SK-N-MC (cell line): ENCODE data around the gene CDH9.

ENCODE experiments used
- DNase-seq: peaks from one replicate; pipeline ENCODE4 v3.0.0-alpha.2; 2011; ENCODE audit warnings: low read depth, low spot score
- H3K27ac ChIP-seq: fragments of 200-600 bp; sonication (generic); 2 replicates; pipeline ENCODE4 v1.5.1; 2016; ENCODE audit warnings: mixed run types
- H3K36me3 ChIP-seq: fragments of 200-600 bp; sonication (generic); 2 replicates; pipeline ENCODE4 v1.6.1; 2017; ENCODE audit warnings: antibody characterized with exemption, low read length, mixed read lengths; ENCODE audit not compliant: insufficient read depth
- H3K4me3 ChIP-seq: fragments of 200-600 bp; sonication (generic); 2 replicates; pipeline ENCODE4 v1.5.1; 2016
- H3K9ac ChIP-seq: fragments of 200-600 bp; sonication (generic); 2 replicates; pipeline ENCODE4 v1.8.0; 2017; ENCODE audit warnings: mixed run types, mixed read lengths; ENCODE audit not compliant: insufficient read length
- H3K9me3 ChIP-seq: fragments of 200-600 bp; sonication (generic); 2 replicates; pipeline ENCODE4 v1.6.1; 2017; ENCODE audit warnings: low read depth, mild to moderate bottlenecking, antibody characterized with exemption, low read length, moderate library complexity, mixed read lengths
- EZH2 ChIP-seq: fragments of 200-600 bp; sonication (generic); IDR thresholded peaks from one replicate; pipeline ENCODE4 v1.6.1; 2017; ENCODE audit warnings: antibody characterized with exemption
- FOXP2 ChIP-seq: optimal IDR thresholded peaks from 2 replicates; pipeline ENCODE3; 2011; ENCODE audit warnings: mild to moderate bottlenecking, moderate library complexity; ENCODE audit not compliant: insufficient read depth; ENCODE audit errors: extremely low read length, control extremely low read depth
- POLR2AphosphoS5 ChIP-seq: IDR thresholded peaks from 2 replicates; pipeline ENCODE4 v1.6.1; 2012; ENCODE audit warnings: mild to moderate bottlenecking, low read depth, low read length, borderline replicate concordance

CDH9 gene

DNA sequence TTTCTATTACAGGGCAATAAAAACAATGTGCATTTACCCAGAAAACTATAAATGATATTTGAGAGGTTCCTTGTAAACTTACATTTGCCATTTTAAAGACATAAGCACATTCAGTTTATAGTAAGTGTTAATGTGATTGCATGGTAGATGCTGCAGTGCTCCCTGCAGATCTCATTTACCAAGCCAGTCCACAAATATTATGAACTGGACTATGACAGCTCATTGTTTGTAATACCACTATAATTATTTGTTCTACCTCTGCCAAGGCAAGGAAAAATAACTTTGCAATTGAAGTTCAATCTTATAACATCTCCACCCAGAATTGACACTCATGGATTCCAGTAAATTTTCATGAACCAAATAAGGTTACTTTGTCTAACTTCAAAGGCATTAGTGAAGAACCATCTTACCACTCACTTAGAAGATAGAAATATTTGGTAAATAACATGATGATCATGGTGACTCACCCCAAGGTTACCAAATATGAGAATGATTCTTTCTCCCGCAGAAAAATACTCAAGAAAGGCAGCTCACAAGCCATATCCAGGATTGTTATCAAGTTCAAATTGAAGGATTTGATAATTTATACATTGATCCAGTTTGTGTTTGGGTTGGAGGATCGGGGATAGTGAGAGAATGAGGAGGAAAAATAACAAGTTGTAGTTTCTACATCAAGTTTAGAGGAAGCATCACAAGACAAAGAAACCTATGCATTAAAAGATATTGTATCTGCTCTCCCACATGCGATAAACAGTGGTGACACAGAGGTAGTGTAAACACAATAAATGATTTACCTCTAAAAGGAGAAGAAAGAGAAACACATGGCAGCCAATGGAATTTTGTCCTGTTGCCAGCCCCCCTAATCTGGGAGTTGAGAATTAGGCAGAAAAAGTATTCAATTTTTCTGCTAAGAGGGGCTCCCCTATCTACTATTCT lies 29.5 kb downstream of the CDH9 start:
- Histone ChIP-seq H3K9ac (no peak overlapping the region), H3K9me3 (no peaks in the 10 kb centered on the region), H3K4me3 (no peak overlapping the region), H3K36me3 (no peaks in the 10 kb centered on the region), H3K27ac (no peak overlapping the region)
- no peak for TF ChIP-seq FOXP2
- no peak for TF ChIP-seq POLR2AphosphoS5
- no peak for TF ChIP-seq EZH2
- no peak for DNase-seq

DNA sequence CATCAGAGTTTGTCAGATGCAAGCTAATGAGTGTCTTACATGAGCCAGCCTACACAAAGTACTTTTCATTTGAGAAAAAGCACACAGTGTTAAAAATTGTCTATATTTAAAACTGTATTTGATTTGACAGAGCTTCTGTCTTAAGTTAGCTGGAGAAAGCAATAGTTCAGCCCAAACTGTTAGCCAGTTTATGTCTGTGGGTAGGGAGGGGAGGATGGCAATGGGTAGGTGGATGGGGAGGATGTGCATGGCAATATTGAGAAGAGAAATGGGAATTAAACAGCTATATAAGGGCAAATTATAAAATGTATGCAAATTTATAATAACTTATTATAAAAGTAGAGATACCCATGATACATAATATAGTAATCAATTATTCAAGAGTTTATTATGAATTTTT lies 31.3 kb downstream of the CDH9 start:
- TF ChIP-seq FOXP2 (no peak), EZH2 (no peak), POLR2AphosphoS5 (no peak)
- no peak for DNase-seq
- H3K27ac ChIP-seq, result no peak overlapping the region
- H3K36me3 ChIP-seq, result no peaks in the 10 kb centered on the region
- H3K9ac ChIP-seq, result no peak overlapping the region
- H3K4me3 ChIP-seq, result no peak overlapping the region
- no peaks in the 10 kb centered on the region for H3K9me3 ChIP-seq

DNA sequence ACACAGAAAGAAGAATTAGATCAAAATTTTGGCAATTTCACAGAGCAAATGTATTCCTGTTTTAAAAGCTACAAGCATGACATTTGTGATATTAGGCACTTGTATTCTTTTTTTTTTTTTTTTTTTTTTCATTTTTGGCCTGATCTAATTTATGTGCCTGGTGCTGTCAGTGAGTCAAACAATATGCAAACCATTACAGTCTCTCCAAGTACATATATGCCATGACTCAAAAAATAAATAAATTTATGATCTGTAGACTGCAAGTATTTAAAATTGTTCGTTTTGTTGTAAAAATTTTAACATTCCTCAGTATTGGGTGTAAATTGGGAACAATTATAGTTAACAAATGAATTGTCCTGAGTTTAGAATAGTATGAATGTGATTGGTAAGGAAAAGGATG lies 51.4 kb downstream of the CDH9 start:
- Histone ChIP-seq H3K9me3 (no peaks in the 10 kb centered on the region), H3K36me3 (no peaks in the 10 kb centered on the region), H3K27ac (no peak overlapping the region), H3K9ac (no peak overlapping the region), H3K4me3 (no peak overlapping the region)
- DNase-seq, result no peak
- no peak for TF ChIP-seq EZH2
- TF ChIP-seq FOXP2, result no peak
- TF ChIP-seq POLR2AphosphoS5, result no peak

DNA sequence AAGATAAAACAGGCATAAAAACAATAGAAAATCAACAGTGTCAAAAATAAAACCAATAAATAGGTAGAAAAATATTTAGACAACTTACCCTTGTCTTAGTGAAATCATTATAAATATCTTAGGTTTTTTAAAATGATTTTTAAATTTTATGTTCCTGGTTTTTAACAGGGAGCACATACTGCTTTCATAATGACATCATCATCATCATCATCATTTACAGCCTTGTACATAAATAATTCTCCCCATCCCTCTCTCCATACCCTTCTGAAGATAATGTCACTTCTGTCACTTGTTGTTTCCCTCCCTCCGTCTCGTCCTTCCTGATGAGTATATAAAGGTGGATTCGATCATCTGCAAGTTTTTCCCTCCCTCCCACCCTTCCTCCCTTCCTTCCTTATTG lies 56.6 kb downstream of the CDH9 start:
- no peaks in the 10 kb centered on the region for H3K9me3 ChIP-seq

GRCh38 chr5:26959290-26959689 lies 79.1 kb downstream of the CDH9 start:
- no peaks in the 10 kb centered on the region for H3K36me3 ChIP-seq
- TF ChIP-seq EZH2 (no peak), POLR2AphosphoS5 (no peak), FOXP2 (no peak)
- no peak overlapping the region for H3K9ac ChIP-seq
- peaks cover 3% of the 10 kb centered on the region; the same call in 1 of the 2 replicates for H3K9me3 ChIP-seq
- DNase-seq, result no peak
- no peak overlapping the region for H3K4me3 ChIP-seq
- no peak overlapping the region for H3K27ac ChIP-seq

More for the DNA sequence above, 56.6 kb downstream of the CDH9 start:
- no peak overlapping the region for H3K9ac ChIP-seq
- no peak overlapping the region for H3K4me3 ChIP-seq
- H3K27ac ChIP-seq, result no peak overlapping the region
- DNase-seq, result no peak
- no peaks in the 10 kb centered on the region for H3K36me3 ChIP-seq
- no peak for TF ChIP-seq FOXP2
- no peak for TF ChIP-seq POLR2AphosphoS5
- no peak for TF ChIP-seq EZH2

GRCh38 chr5:26955161-26955560 lies 83.2 kb downstream of the CDH9 start:
- TF ChIP-seq EZH2, result no peak
- TF ChIP-seq POLR2AphosphoS5, result no peak
- H3K36me3 ChIP-seq, result no peaks in the 10 kb centered on the region
- no peak overlapping the region for H3K27ac ChIP-seq
- DNase-seq, result no peak
- no peak overlapping the region for H3K9ac ChIP-seq
- H3K4me3 ChIP-seq, result no peak overlapping the region
- peaks cover 3% of the 10 kb centered on the region; the same call in 1 of the 2 replicates for H3K9me3 ChIP-seq

GRCh38 chr5:26948921-26949320 lies 89.5 kb downstream of the CDH9 start:
- H3K36me3 ChIP-seq, result no peaks in the 10 kb centered on the region
- TF ChIP-seq POLR2AphosphoS5 (no peak), FOXP2 (no peak), EZH2 (no peak)
- no peak for DNase-seq

GRCh38 chr5:26945901-26946300 lies 92.5 kb downstream of the CDH9 start:
- Histone ChIP-seq H3K36me3 (no peaks in the 10 kb centered on the region), H3K4me3 (no peak overlapping the region), H3K9me3 (no peaks in the 10 kb centered on the region), H3K27ac (no peak overlapping the region), H3K9ac (no peak overlapping the region)
- no peak for DNase-seq
- no peak for TF ChIP-seq FOXP2
- TF ChIP-seq EZH2, result no peak
- no peak for TF ChIP-seq POLR2AphosphoS5

More at GRCh38 chr5:26948921-26949320, 89.5 kb downstream of the CDH9 start:
- Histone ChIP-seq H3K9ac (no peak overlapping the region), H3K4me3 (no peak overlapping the region), H3K9me3 (no peaks in the 10 kb centered on the region), H3K27ac (no peak overlapping the region)

DNA sequence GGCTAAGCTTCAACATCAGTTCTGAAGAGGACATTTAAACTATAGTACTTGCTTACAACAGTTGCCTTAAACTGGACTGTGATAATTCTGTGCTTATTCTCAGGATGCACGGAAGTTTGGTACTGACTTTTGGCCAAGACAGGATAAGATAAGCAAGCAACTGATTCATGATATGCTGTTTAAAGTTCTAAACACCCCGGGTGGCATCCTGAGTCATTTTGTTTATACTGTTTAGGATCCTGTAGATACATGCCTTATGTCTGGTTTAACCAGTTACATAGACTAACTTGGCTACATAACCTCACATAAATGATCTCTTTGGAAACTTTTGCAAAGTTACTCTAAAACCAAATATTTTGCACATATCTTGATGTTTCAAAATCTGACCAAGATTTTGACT lies 95.9 kb downstream of the CDH9 start:
- no peak for DNase-seq

More for the DNA sequence above, 95.9 kb downstream of the CDH9 start:
- Histone ChIP-seq H3K27ac (no peak overlapping the region), H3K36me3 (no peaks in the 10 kb centered on the region), H3K9ac (no peak overlapping the region), H3K4me3 (no peak overlapping the region), H3K9me3 (no peaks in the 10 kb centered on the region)
- TF ChIP-seq EZH2 (no peak), POLR2AphosphoS5 (no peak), FOXP2 (no peak)
